SK-N-SH (cell line): ENCODE measurements around the gene HOXD13. TPM values are rescaled to one million over a fixed set of nuclear protein-coding genes. Genes with fewer than 3 reads are reported as not detected.

Experiments used
- CTCF ChIA-PET: fragments of 300-600, 350-600 bp; formaldehyde crosslinking; extraction: SDS; loops from one replicate; lab custom pipeline; 2021; lab: Yijun Ruan, JAX
- POLR2A ChIA-PET: fragments of 350-600 bp; sonication (Branson Sonifier 250); formaldehyde crosslinking; extraction: SDS; loops from one replicate; lab custom pipeline; 2020; ENCODE audit warnings: antibody characterized with exemption, inconsistent platforms; lab: Yijun Ruan, JAX
- DNase-seq: peaks from one replicate; pipeline ENCODE4 v3.0.0; 2012
- H2AFZ ChIP-seq: fragments of 200-600 bp; sonication (generic); 2 replicates; pipeline ENCODE4 v1.8.1; 2016; ENCODE audit warnings: antibody characterized with exemption, mild to moderate bottlenecking, low read depth
- H3F3A ChIP-seq: fragments of 200-600 bp; sonication (generic); replicated peaks from 2 replicates; pipeline ENCODE3; 2016; ENCODE audit warnings: antibody characterized with exemption, mild to moderate bottlenecking; ENCODE audit not compliant: insufficient read depth
- H3K27ac ChIP-seq, 2 experiments: fragments of 200-500 bp in 1 of 2; fragments of 200-600 bp in 1 of 2; sonication (Bioruptor generic) in 1 of 2; sonication (generic), shearing (Covaris generic) in 1 of 2; 2 replicates each; pipeline versions ENCODE4 v1.5.1 to v1.6.1; 2014 to 2016; ENCODE audit warnings: low read depth in 2 of 2, inconsistent platforms in 1 of 2, low read length in 1 of 2, mild to moderate bottlenecking in 1 of 2, mixed read lengths in 1 of 2
- H3K27me3 ChIP-seq: fragments of 200-600 bp; sonication (generic), shearing (Covaris generic); 2 replicates; pipeline ENCODE4 v1.6.1; 2016; ENCODE audit warnings: mixed run types; ENCODE audit not compliant: insufficient read depth
- H3K36me3 ChIP-seq, 2 experiments: fragments of 200-500 bp in 1 of 2; fragments of 200-600 bp in 1 of 2; sonication (Bioruptor generic) in 1 of 2; sonication (generic) in 1 of 2; replicated peaks in 1 of 2; 2 replicates each; pipeline versions ENCODE3 to v1.5.1; 2014 to 2016; ENCODE audit warnings: low read length in 1 of 2, mild to moderate bottlenecking in 1 of 2; ENCODE audit not compliant: insufficient read depth in 2 of 2, control insufficient read depth in 1 of 2
- H3K4me1 ChIP-seq, 2 experiments: fragments of 200-500 bp in 1 of 2; fragments of 200-600 bp in 1 of 2; sonication (Bioruptor generic) in 1 of 2; sonication (generic), shearing (Covaris generic) in 1 of 2; 2 replicates each; pipeline versions ENCODE4 v1.5.1 to v1.6.1; 2014 to 2016; ENCODE audit warnings: low read depth in 1 of 2, low read length in 1 of 2, mixed run types in 1 of 2; ENCODE audit not compliant: insufficient read depth in 2 of 2, control insufficient read depth in 1 of 2
- H3K4me2 ChIP-seq: fragments of 200-600 bp; sonication (generic), shearing (Covaris generic); 2 replicates; pipeline ENCODE4 v1.6.1; 2017; ENCODE audit warnings: mixed run types
- H3K4me3 ChIP-seq, 2 experiments: fragments of 200-500 bp in 1 of 2; fragments of 200-600 bp in 1 of 2; sonication (Bioruptor generic) in 1 of 2; sonication (generic), shearing (Covaris generic) in 1 of 2; 2 replicates each; pipeline versions ENCODE4 v1.5.1 to v1.8.1; 2014 to 2016; ENCODE audit warnings: low read depth in 2 of 2, inconsistent platforms in 1 of 2, low read length in 1 of 2, mild to moderate bottlenecking in 1 of 2, mixed read lengths in 1 of 2, moderate library complexity in 1 of 2
- H3K79me2 ChIP-seq: fragments of 200-600 bp; sonication (generic); 2 replicates; pipeline ENCODE4 v1.8.1; 2017; ENCODE audit warnings: mild to moderate bottlenecking; ENCODE audit not compliant: insufficient read depth
- H3K9ac ChIP-seq: fragments of 200-600 bp; sonication (generic); 2 replicates; pipeline ENCODE4 v1.6.1; 2017; ENCODE audit warnings: mixed run types
- H3K9me2 ChIP-seq: fragments of 200-600 bp; sonication (generic); 2 replicates; pipeline ENCODE4 v1.6.1; 2017; ENCODE audit warnings: mixed run types
- H3K9me3 ChIP-seq: fragments of 200-600 bp; sonication (generic); 2 replicates; pipeline ENCODE4 v1.6.1; 2017; ENCODE audit warnings: mixed run types, mild to moderate bottlenecking, moderate library complexity
- H4K20me1 ChIP-seq: fragments of 200-600 bp; sonication (generic); 2 replicates; pipeline ENCODE4 v1.6.1; 2017; ENCODE audit warnings: mild to moderate bottlenecking, mixed run types; ENCODE audit not compliant: insufficient read depth
- CHD2 ChIP-seq: fragments of 150-350 bp; IDR thresholded peaks from 2 replicates; pipeline ENCODE4 v1.6.1; 2018; ENCODE audit warnings: low read length; ENCODE audit not compliant: partially characterized antibody
- ELF1 ChIP-seq: IDR thresholded peaks from 2 replicates; pipeline ENCODE4 v1.4.0; 2012
- EP300 ChIP-seq, 2 experiments: IDR thresholded peaks; 2 replicates each; pipeline versions ENCODE4 v1.4.0 to v1.6.1; 2012; ENCODE audit warnings: borderline replicate concordance in 1 of 2, low read depth in 1 of 2, low read length in 1 of 2
- EZH2phosphoT487 ChIP-seq: fragments of 200-600 bp; sonication (generic); IDR thresholded peaks from 2 replicates; pipeline ENCODE4 v1.6.1; 2017; ENCODE audit warnings: low read depth, mixed run types, mild to moderate bottlenecking, antibody characterized with exemption, moderate library complexity, borderline replicate concordance
- FOXJ3 ChIP-seq: sonication (generic); formaldehyde crosslinking; IDR thresholded peaks from 2 replicates; pipeline ENCODE4 v1.5.1; 2020; ENCODE audit warnings: mild to moderate bottlenecking, missing genetic modification reagents
- FOXM1 ChIP-seq: IDR thresholded peaks from 2 replicates; pipeline ENCODE4 v1.4.0; 2012; ENCODE audit warnings: low read depth, mild to moderate bottlenecking
- NFIC ChIP-seq: IDR thresholded peaks from 2 replicates; pipeline ENCODE4 v1.4.0; 2012; ENCODE audit warnings: borderline replicate concordance
- NRF1 ChIP-seq: IDR thresholded peaks from 2 replicates; pipeline ENCODE4 v1.6.1; 2012; ENCODE audit warnings: low read depth, mild to moderate bottlenecking, low read length
- POLR2AphosphoS5 ChIP-seq: IDR thresholded peaks from 2 replicates; pipeline ENCODE4 v1.6.1; 2012; ENCODE audit warnings: low read depth, low read length
- RAD21 ChIP-seq: IDR thresholded peaks from 2 replicates; pipeline ENCODE4 v1.6.1; 2012; ENCODE audit warnings: mild to moderate bottlenecking, low read length
- RFX5 ChIP-seq: IDR thresholded peaks from 2 replicates; pipeline ENCODE4 v1.6.1; 2012; ENCODE audit warnings: mild to moderate bottlenecking, improper control_type of control experiment, low read length
- RXRA ChIP-seq: IDR thresholded peaks from 2 replicates; pipeline ENCODE4 v1.4.0; 2012; ENCODE audit warnings: low read depth, mild to moderate bottlenecking, borderline replicate concordance
- TAF1 ChIP-seq: IDR thresholded peaks from 2 replicates; pipeline ENCODE4 v1.6.1; 2012; ENCODE audit warnings: low read depth, mild to moderate bottlenecking, low read length, moderate library complexity, borderline replicate concordance
- TCF12 ChIP-seq: IDR thresholded peaks from 2 replicates; pipeline ENCODE4 v1.4.0; 2012
- TEAD4 ChIP-seq: IDR thresholded peaks from 2 replicates; pipeline ENCODE4 v1.4.0; 2012; ENCODE audit warnings: mild to moderate bottlenecking, borderline replicate concordance; ENCODE audit not compliant: insufficient read depth
- WGBS: methylation state at CpG from one replicate; pipeline ENCODE4 v1.1.6; 2017; ENCODE audit warnings: low lambda C conversion rate; 5-methylcytosine and 5-hydroxymethylcytosine counted together
- polyA plus RNA-seq, 3 experiments: library from polyadenylated mRNA; depleted of rRNA; stranded (reverse); fragments of >200 nt; gene quantifications; 2 replicates each; pipeline ENCODE4 v1.2.3, GENCODE V29; 2012
- TF ChIP-seq, protein P1 (sequence below): fragments of 150-350 bp; IDR thresholded peaks from 2 replicates; pipeline ENCODE4 v1.6.1; 2016; ENCODE audit warnings: mild to moderate bottlenecking, low read depth, low read length
- TF ChIP-seq, protein P2 (sequence below): fragments of 150-350 bp; IDR thresholded peaks from 2 replicates; pipeline ENCODE4 v1.6.1; 2017; ENCODE audit warnings: antibody characterized with exemption, low read length, low read depth, borderline replicate concordance
- TF ChIP-seq, protein P3 (sequence below): IDR thresholded peaks from 2 replicates; pipeline ENCODE4 v1.4.0; 2012; ENCODE audit warnings: low read depth, borderline replicate concordance
- TF ChIP-seq, protein P4 (sequence below): IDR thresholded peaks from 2 replicates; pipeline ENCODE4 v1.4.0; 2012; ENCODE audit warnings: low read depth

The HOXD13 gene
- polyA plus RNA-seq, 1 of the 3 experiments (the other 2 are of a cell fraction) = not detected

DNA sequence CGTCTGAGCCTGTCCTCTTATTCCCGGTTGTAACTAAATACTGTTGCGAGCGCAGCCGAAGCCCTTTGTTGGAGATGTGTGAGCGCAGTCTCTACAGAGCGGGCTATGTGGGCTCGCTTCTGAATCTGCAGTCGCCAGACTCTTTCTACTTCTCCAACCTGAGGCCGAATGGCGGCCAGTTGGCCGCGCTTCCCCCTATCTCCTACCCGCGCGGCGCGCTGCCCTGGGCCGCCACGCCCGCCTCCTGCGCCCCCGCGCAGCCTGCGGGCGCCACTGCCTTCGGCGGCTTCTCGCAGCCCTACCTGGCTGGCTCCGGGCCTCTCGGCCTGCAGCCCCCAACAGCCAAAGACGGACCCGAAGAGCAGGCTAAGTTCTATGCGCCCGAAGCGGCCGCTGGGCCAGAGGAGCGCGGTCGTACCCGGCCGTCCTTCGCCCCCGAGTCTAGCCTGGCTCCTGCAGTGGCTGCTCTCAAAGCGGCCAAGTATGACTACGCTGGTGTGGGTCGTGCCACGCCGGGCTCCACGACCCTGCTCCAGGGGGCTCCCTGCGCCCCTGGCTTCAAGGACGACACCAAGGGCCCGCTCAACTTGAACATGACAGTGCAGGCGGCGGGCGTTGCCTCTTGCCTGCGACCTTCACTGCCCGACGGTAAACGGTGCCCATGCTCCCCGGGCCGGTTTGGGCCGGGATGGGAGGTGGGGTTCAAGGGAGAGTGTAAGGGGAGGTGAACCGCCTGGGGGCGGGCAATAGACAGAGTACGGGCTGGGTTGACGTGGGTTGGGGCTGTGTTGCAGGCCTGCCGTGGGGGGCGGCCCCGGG is 7.4 kb downstream of the HOXD13 start, which contains the start of gene HOXD12:
TSS of gene HOXD12 (plus strand) at position 68 of the 819 bp plus-strand sequence. CDS start at position 75, 7 bp downstream.
- Histone ChIP-seq H3K9me3 (no peaks in the 10 kb centered on the region), H3K36me3 (no peaks in the 10 kb centered on the region), H3K9ac (no peak within 1 kb of the TSS), H3K27ac (no peak within 1 kb of the TSS), H3K4me2 (no peak within 1 kb of the TSS), H3K4me1 (peaks cover 0 to 26% of the 10 kb centered on the region in 2 experiments; a peak in 3 of 4 replicates), H4K20me1 (no peaks in the 10 kb centered on the region), H3F3A (peaks cover 8% of the 10 kb centered on the region), H3K27me3 (peaks cover 97% of the 10 kb centered on the region), H2AFZ (no peak within 1 kb of the TSS), H3K9me2 (no peaks in the 10 kb centered on the region), H3K79me2 (no peaks in the 10 kb centered on the region), H3K4me3 (peak within 1 kb of the TSS in 1 of 2 experiments; percentile 48; a peak in 1 of 4 replicates)
- ChIA-PET CTCF (interaction anchor here (1.0 to 13.5 kb wide), 6 partner anchors 10 to 1069 kb away, joined by 3 to 264 read pairs (median 56); partner anchors contain the start of genes HOXD10 and HOXD11), POLR2A (no interaction called here)
- 60% methylated on average over 30 of the region's 70 CpGs for WGBS
- no peak for DNase-seq
- TF ChIP-seq, protein P1, sequence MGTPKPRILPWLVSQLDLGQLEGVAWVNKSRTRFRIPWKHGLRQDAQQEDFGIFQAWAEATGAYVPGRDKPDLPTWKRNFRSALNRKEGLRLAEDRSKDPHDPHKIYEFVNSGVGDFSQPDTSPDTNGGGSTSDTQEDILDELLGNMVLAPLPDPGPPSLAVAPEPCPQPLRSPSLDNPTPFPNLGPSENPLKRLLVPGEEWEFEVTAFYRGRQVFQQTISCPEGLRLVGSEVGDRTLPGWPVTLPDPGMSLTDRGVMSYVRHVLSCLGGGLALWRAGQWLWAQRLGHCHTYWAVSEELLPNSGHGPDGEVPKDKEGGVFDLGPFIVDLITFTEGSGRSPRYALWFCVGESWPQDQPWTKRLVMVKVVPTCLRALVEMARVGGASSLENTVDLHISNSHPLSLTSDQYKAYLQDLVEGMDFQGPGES = no peak
- peak; percentile 51 for TF ChIP-seq EZH2phosphoT487

DNA sequence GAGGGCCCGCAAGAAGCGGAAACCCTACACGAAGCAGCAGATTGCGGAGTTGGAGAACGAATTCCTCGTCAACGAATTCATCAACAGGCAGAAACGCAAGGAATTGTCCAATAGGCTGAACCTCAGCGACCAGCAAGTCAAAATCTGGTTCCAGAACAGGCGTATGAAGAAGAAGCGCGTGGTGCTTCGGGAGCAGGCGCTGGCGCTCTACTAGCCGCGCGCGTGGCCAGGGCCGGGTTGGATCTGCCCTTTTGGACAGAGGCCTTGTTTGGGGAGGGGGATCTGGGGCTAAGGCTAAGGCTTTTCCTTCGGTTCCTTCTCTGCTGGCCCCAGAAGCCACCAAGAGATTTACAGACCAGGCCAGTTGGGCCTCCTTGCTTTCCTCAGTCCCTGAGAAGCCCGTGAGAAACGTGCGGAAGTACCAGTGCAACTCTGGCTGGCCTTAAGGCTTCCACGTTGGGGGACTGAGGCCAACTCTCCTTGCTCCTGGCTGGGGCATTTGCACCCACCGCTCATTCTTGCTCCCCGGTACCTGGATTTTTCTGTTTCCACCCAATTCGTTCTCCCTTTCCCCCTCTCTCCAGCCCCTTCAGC is 8.1 kb downstream of the HOXD13 start:
- Histone ChIP-seq H3K4me1 (peaks cover 0 to 28% of the 10 kb centered on the region in 2 experiments; a peak in 3 of 4 replicates), H3K36me3 (no peaks in the 10 kb centered on the region), H2AFZ (no peak overlapping the region), H3K9me2 (no peaks in the 10 kb centered on the region), H3K79me2 (no peaks in the 10 kb centered on the region), H3K4me3 (no peak overlapping the region), H3K27ac (no peak overlapping the region), H3K27me3 (peaks cover 97% of the 10 kb centered on the region), H3K4me2 (no peak overlapping the region), H3F3A (peaks cover 8% of the 10 kb centered on the region), H3K9me3 (no peaks in the 10 kb centered on the region), H4K20me1 (no peaks in the 10 kb centered on the region), H3K9ac (no peak overlapping the region)
- CTCF ChIA-PET = interaction anchor here (1.1 to 17.7 kb wide), 3 partner anchors 7 to 849 kb away, joined by 3 to 264 read pairs (median 9); partner anchors contain the start of genes HOXD12 and HOXD13
- 60% methylated on average over 27 of the region's 28 CpGs for WGBS
- POLR2A ChIA-PET = no interaction called here
- DNase-seq = no peak
- no peak for TF ChIP-seq TEAD4
- TF ChIP-seq, protein P2, sequence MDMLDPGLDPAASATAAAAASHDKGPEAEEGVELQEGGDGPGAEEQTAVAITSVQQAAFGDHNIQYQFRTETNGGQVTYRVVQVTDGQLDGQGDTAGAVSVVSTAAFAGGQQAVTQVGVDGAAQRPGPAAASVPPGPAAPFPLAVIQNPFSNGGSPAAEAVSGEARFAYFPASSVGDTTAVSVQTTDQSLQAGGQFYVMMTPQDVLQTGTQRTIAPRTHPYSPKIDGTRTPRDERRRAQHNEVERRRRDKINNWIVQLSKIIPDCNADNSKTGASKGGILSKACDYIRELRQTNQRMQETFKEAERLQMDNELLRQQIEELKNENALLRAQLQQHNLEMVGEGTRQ = no peak
- TF ChIP-seq TCF12 = no peak
- TF ChIP-seq CHD2 = no peak
- no peak for TF ChIP-seq RAD21
- TF ChIP-seq NRF1 = no peak
- no peak for TF ChIP-seq FOXM1
- no peak for TF ChIP-seq NFIC
- no peak for TF ChIP-seq POLR2AphosphoS5
- TF ChIP-seq EP300 (IDR thresholded peaks at IDR 0.05; ENCODE audit: borderline replicate concordance in 1 of 2, low read depth in 1 of 2, low read length in 1 of 2) = no peak
- TF ChIP-seq, protein P3, sequence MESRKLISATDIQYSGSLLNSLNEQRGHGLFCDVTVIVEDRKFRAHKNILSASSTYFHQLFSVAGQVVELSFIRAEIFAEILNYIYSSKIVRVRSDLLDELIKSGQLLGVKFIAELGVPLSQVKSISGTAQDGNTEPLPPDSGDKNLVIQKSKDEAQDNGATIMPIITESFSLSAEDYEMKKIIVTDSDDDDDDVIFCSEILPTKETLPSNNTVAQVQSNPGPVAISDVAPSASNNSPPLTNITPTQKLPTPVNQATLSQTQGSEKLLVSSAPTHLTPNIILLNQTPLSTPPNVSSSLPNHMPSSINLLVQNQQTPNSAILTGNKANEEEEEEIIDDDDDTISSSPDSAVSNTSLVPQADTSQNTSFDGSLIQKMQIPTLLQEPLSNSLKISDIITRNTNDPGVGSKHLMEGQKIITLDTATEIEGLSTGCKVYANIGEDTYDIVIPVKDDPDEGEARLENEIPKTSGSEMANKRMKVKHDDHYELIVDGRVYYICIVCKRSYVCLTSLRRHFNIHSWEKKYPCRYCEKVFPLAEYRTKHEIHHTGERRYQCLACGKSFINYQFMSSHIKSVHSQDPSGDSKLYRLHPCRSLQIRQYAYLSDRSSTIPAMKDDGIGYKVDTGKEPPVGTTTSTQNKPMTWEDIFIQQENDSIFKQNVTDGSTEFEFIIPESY = no peak
- TF ChIP-seq, protein P4, sequence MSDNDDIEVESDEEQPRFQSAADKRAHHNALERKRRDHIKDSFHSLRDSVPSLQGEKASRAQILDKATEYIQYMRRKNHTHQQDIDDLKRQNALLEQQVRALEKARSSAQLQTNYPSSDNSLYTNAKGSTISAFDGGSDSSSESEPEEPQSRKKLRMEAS = no peak
- TF ChIP-seq TAF1 = no peak
- TF ChIP-seq ELF1 = no peak
- TF ChIP-seq RXRA = no peak
- TF ChIP-seq RFX5 = no peak
- TF ChIP-seq FOXJ3 (CRISPR knock-in tag) = no peak
